UCSD-AML1 (cell line): ENCODE measurements around the gene FBLN2.
"Not testable (repeated sequence)": the region's sequence is repeated elsewhere in the genome, so short reads cannot be mapped to it uniquely, and the experiment has no call there.

Experiments
- DNase-seq: peaks from one replicate; lab custom pipeline; 2025; ENCODE audit not compliant: unreplicated experiment; lab: John Stamatoyannopoulos, UW

The FBLN2 gene

GRCh38 chr3:13545952-13546454, 2.9 kb upstream of the FBLN2 start:
- no peak for DNase-seq

- no peak for DNase-seq
Observed at GRCh38 chr3:13546667-13547171, 2.2 kb upstream of the FBLN2 start.

- no peak for DNase-seq
Observed at GRCh38 chr3:13547591-13548371, 1.1 kb upstream of the FBLN2 start.

GRCh38 chr3:13549623-13550422, 898 bp downstream of the FBLN2 start:
- no peak for DNase-seq

- DNase-seq, result no peak
Observed at GRCh38 chr3:13550423-13550690, 1.4 kb downstream of the FBLN2 start.

- DNase-seq, result no peak
Observed at GRCh38 chr3:13550791-13551360, 2.0 kb downstream of the FBLN2 start.

- no peak for DNase-seq
Observed at GRCh38 chr3:13552857-13553652, 4.1 kb downstream of the FBLN2 start.

GRCh38 chr3:13553686-13554085, 4.8 kb downstream of the FBLN2 start:
- DNase-seq, result no peak

GRCh38 chr3:13555753-13556152, 6.8 kb downstream of the FBLN2 start:
- DNase-seq, result no peak

- no peak for DNase-seq
Observed at GRCh38 chr3:13556207-13556606, 7.3 kb downstream of the FBLN2 start.

- no peak for DNase-seq
Observed at GRCh38 chr3:13556917-13557316, 8.0 kb downstream of the FBLN2 start.

- DNase-seq, result no peak
Observed at GRCh38 chr3:13557417-13557816, 8.5 kb downstream of the FBLN2 start.

GRCh38 chr3:13557926-13558325, 9.0 kb downstream of the FBLN2 start:
- no peak for DNase-seq

- no peak for DNase-seq
Observed at GRCh38 chr3:13558651-13559050, 9.7 kb downstream of the FBLN2 start.

GRCh38 chr3:13559764-13560525, 11.0 kb downstream of the FBLN2 start:
- DNase-seq, result no peak

- no peak for DNase-seq
Observed at GRCh38 chr3:13561376-13561775, 12.5 kb downstream of the FBLN2 start.

GRCh38 chr3:13561967-13562366, 13.0 kb downstream of the FBLN2 start:
- DNase-seq, result peak; percentile 26

GRCh38 chr3:13562421-13562820, 13.5 kb downstream of the FBLN2 start:
- not testable (repeated sequence) for DNase-seq

GRCh38 chr3:13563321-13563720, 14.4 kb downstream of the FBLN2 start:
- no peak for DNase-seq

- DNase-seq, result no peak
Observed at GRCh38 chr3:13563911-13564310, 15.0 kb downstream of the FBLN2 start.
